DOHH2 (cell line): ENCODE measurements around the gene PRKCD.

Experiments
- H3F3A ChIP-seq: fragments of 200-600 bp; sonication (generic), shearing (Covaris generic); 2 replicates; pipeline ENCODE4 v1.6.0; 2016; ENCODE audit warnings: antibody characterized with exemption, mild to moderate bottlenecking; ENCODE audit not compliant: control insufficient read depth, insufficient read depth
- H3K27ac ChIP-seq: fragments of 200-600 bp; sonication (generic); 2 replicates; pipeline ENCODE4 v1.5.1; 2014; ENCODE audit warnings: low read depth, mild to moderate bottlenecking, low read length, moderate library complexity
- H3K27me3 ChIP-seq: fragments of 200-600 bp; sonication (generic); 2 replicates; pipeline ENCODE4 v1.6.1; 2014; ENCODE audit warnings: mild to moderate bottlenecking, low read length, mixed read lengths; ENCODE audit not compliant: control insufficient read depth
- H3K36me3 ChIP-seq: fragments of 200-600 bp; sonication (generic); 2 replicates; pipeline ENCODE4 v1.6.1; 2014; ENCODE audit warnings: mild to moderate bottlenecking, low read length, moderate library complexity, mixed read lengths; ENCODE audit not compliant: control insufficient read depth
- H3K4me1 ChIP-seq: fragments of 200-600 bp; sonication (generic); 2 replicates; pipeline ENCODE4 v1.6.1; 2014; ENCODE audit warnings: mild to moderate bottlenecking, low read length, mixed read lengths; ENCODE audit not compliant: control insufficient read depth
- H3K4me2 ChIP-seq: fragments of 200-600 bp; sonication (generic); 2 replicates; pipeline ENCODE4 v1.6.0; 2014; ENCODE audit warnings: mild to moderate bottlenecking, low read length, moderate library complexity
- H3K4me3 ChIP-seq: fragments of 200-600 bp; sonication (generic); 2 replicates; pipeline ENCODE4 v1.5.1; 2014; ENCODE audit warnings: mild to moderate bottlenecking, low read length, mixed read lengths
- H3K79me2 ChIP-seq: fragments of 200-600 bp; sonication (generic); 2 replicates; pipeline ENCODE4 v1.6.1; 2014; ENCODE audit warnings: mild to moderate bottlenecking, low read length, mixed read lengths; ENCODE audit not compliant: control insufficient read depth
- H3K9me2 ChIP-seq: fragments of 200-600 bp; sonication (generic); replicated peaks from 2 replicates; pipeline ENCODE4 v1.6.1; 2014; ENCODE audit warnings: mild to moderate bottlenecking, low read length, mixed read lengths; ENCODE audit not compliant: control insufficient read depth
- H3K9me3 ChIP-seq: fragments of 200-600 bp; sonication (generic); 2 replicates; pipeline ENCODE4 v1.6.1; 2014; ENCODE audit warnings: antibody characterized with exemption, low read length, mixed read lengths; ENCODE audit not compliant: control insufficient read depth, insufficient read depth
- H4K20me1 ChIP-seq: fragments of 200-600 bp; sonication (generic); 2 replicates; pipeline ENCODE4 v1.6.0; 2014; ENCODE audit warnings: low read depth, mild to moderate bottlenecking, antibody characterized with exemption, low read length, moderate library complexity; ENCODE audit not compliant: control insufficient read depth, insufficient read depth
- CTCF ChIP-seq: fragments of 200-600 bp; sonication (generic); IDR thresholded peaks from one replicate; pipeline ENCODE4 v1.5.1; 2014; ENCODE audit warnings: antibody characterized with exemption, mild to moderate bottlenecking, low read depth, low read length; ENCODE audit not compliant: poor library complexity, severe bottlenecking
- EZH2phosphoT487 ChIP-seq: fragments of 200-600 bp; sonication (generic); IDR thresholded peaks from 2 replicates; pipeline ENCODE4 v1.6.1; 2017; ENCODE audit warnings: borderline replicate concordance, mild to moderate bottlenecking, antibody characterized with exemption, low read length, moderate library complexity, mixed read lengths

Gene PRKCD

GRCh38 chr3:53181528-53181927 lies 20.5 kb downstream of the PRKCD start:
- peak overlapping the region; percentile 85 for H3K4me2 ChIP-seq
- H3K9me3 ChIP-seq = no peaks in the 10 kb centered on the region
- H4K20me1 ChIP-seq = no peaks in the 10 kb centered on the region
- H3K79me2 ChIP-seq = peaks cover 49% of the 10 kb centered on the region
- H3F3A ChIP-seq = peaks cover 10% of the 10 kb centered on the region
- peak overlapping the region; percentile 47; the same call in 1 of the 2 replicates for H3K4me3 ChIP-seq
- H3K4me1 ChIP-seq = peaks cover 55% of the 10 kb centered on the region
- H3K27ac ChIP-seq = peak overlapping the region; percentile 88
- TF ChIP-seq CTCF (no peak), EZH2phosphoT487 (no peak)
- H3K36me3 ChIP-seq = peaks cover 81% of the 10 kb centered on the region
- no peaks in the 10 kb centered on the region for H3K9me2 ChIP-seq
- H3K27me3 ChIP-seq = no peaks in the 10 kb centered on the region

GRCh38 chr3:53182764-53183355 lies 21.9 kb downstream of the PRKCD start:
- H3K9me3 ChIP-seq = no peaks in the 10 kb centered on the region
- peaks cover 36% of the 10 kb centered on the region for H3K79me2 ChIP-seq
- H3K9me2 ChIP-seq = no peaks in the 10 kb centered on the region
- H3K36me3 ChIP-seq = peaks cover 88% of the 10 kb centered on the region
- H3K4me2 ChIP-seq = no peak overlapping the region
- peaks cover 56% of the 10 kb centered on the region for H3K4me1 ChIP-seq
- H3K27me3 ChIP-seq = no peaks in the 10 kb centered on the region
- peaks cover 10% of the 10 kb centered on the region for H3F3A ChIP-seq
- TF ChIP-seq EZH2phosphoT487 = no peak
- TF ChIP-seq CTCF = no peak
- no peak overlapping the region for H3K27ac ChIP-seq
- no peak overlapping the region for H3K4me3 ChIP-seq
- H4K20me1 ChIP-seq = no peaks in the 10 kb centered on the region

GRCh38 chr3:53183514-53183913 lies 22.5 kb downstream of the PRKCD start:
- no peak overlapping the region for H3K4me2 ChIP-seq
- H3K27me3 ChIP-seq = no peaks in the 10 kb centered on the region
- peaks cover 30% of the 10 kb centered on the region for H3K79me2 ChIP-seq
- no peaks in the 10 kb centered on the region for H3K9me3 ChIP-seq
- no peak overlapping the region for H3K27ac ChIP-seq
- no peak overlapping the region for H3K4me3 ChIP-seq
- no peak for TF ChIP-seq EZH2phosphoT487
- no peak for TF ChIP-seq CTCF
- no peaks in the 10 kb centered on the region for H3K9me2 ChIP-seq
- peaks cover 88% of the 10 kb centered on the region for H3K36me3 ChIP-seq
- H3K4me1 ChIP-seq = peaks cover 53% of the 10 kb centered on the region
- peaks cover 10% of the 10 kb centered on the region for H3F3A ChIP-seq
- H4K20me1 ChIP-seq = no peaks in the 10 kb centered on the region
